ENCODE results near the gene PLAU.

DNA sequence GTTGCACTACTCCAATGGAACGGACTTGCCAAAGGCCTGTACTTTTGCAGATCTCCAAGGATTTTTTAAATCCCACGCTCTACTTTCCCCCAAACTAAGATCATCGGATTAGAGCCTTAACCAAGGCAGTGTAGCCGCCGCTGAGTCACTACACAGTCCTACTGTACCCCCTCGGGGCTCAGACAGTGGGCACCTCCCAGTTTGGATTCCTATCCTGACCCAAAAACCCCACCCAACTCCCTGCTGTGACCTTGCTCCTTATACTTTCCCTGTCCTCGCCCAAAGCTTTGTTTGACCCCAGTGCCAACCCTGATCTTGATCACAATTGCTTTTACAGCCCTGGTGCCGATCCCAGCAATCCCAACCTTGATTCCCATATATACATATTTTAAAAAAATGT is 17.5 kb upstream of the PLAU start:
- TF ChIP-seq EZH2 (IDR thresholded peaks at IDR 0.05), result no peak
- TF ChIP-seq, protein P1, sequence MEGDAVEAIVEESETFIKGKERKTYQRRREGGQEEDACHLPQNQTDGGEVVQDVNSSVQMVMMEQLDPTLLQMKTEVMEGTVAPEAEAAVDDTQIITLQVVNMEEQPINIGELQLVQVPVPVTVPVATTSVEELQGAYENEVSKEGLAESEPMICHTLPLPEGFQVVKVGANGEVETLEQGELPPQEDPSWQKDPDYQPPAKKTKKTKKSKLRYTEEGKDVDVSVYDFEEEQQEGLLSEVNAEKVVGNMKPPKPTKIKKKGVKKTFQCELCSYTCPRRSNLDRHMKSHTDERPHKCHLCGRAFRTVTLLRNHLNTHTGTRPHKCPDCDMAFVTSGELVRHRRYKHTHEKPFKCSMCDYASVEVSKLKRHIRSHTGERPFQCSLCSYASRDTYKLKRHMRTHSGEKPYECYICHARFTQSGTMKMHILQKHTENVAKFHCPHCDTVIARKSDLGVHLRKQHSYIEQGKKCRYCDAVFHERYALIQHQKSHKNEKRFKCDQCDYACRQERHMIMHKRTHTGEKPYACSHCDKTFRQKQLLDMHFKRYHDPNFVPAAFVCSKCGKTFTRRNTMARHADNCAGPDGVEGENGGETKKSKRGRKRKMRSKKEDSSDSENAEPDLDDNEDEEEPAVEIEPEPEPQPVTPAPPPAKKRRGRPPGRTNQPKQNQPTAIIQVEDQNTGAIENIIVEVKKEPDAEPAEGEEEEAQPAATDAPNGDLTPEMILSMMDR (IDR thresholded peaks at IDR 0.05), result no peak
